MM.1S (cell line): Measurements from ENCODE around the gene CLDN6.

Experiments
- DNase-seq: peaks from one replicate; pipeline ENCODE4 v3.0.0-alpha.2; 2015
- H2AFZ ChIP-seq: fragments of 300-600 bp; sonication (generic); 2 replicates; pipeline ENCODE4 v1.6.0; 2016; ENCODE audit warnings: antibody characterized with exemption, low read length
- H3F3A ChIP-seq: fragments of 300-600 bp; sonication (generic); 2 replicates; pipeline ENCODE4 v1.6.1; 2016; ENCODE audit warnings: mild to moderate bottlenecking, antibody characterized with exemption, low read length, moderate library complexity, mixed read lengths; ENCODE audit not compliant: insufficient read depth
- H3K27ac ChIP-seq: fragments of 300-600 bp; sonication (generic); 2 replicates; pipeline ENCODE4 v1.5.1; 2016; ENCODE audit warnings: mild to moderate bottlenecking, low read length
- H3K27me3 ChIP-seq: fragments of 300-600 bp; sonication (generic); replicated peaks from 2 replicates; pipeline ENCODE4 v1.6.0; 2016; ENCODE audit warnings: low read length; ENCODE audit not compliant: insufficient read depth
- H3K36me3 ChIP-seq: fragments of 300-600 bp; sonication (generic); replicated peaks from 2 replicates; pipeline ENCODE4 v1.6.1; 2016; ENCODE audit warnings: mild to moderate bottlenecking, low read length, mixed read lengths; ENCODE audit not compliant: insufficient read depth
- H3K4me1 ChIP-seq: fragments of 300-600 bp; sonication (generic); 2 replicates; pipeline ENCODE4 v1.6.1; 2016; ENCODE audit warnings: low read length, mixed read lengths
- H3K4me2 ChIP-seq: fragments of 300-600 bp; sonication (generic); 2 replicates; pipeline ENCODE4 v1.6.0; 2016; ENCODE audit warnings: low read depth, low read length
- H3K4me3 ChIP-seq: fragments of 300-600 bp; sonication (generic); 2 replicates; pipeline ENCODE4 v1.5.1; 2016; ENCODE audit warnings: low read length, mixed read lengths
- H3K79me2 ChIP-seq: fragments of 300-600 bp; sonication (generic); 2 replicates; pipeline ENCODE4 v1.6.1; 2016; ENCODE audit warnings: mixed run types, low read length, mixed read lengths
- H3K9ac ChIP-seq: fragments of 300-600 bp; sonication (generic); 2 replicates; pipeline ENCODE4 v1.6.1; 2016; ENCODE audit warnings: low read length, mixed read lengths
- H3K9me2 ChIP-seq: fragments of 300-600 bp; sonication (generic); replicated peaks from 2 replicates; pipeline ENCODE4 v1.6.1; 2016; ENCODE audit warnings: mild to moderate bottlenecking, low read length, mixed read lengths; ENCODE audit not compliant: insufficient read depth
- H3K9me3 ChIP-seq: fragments of 300-600 bp; sonication (generic); replicated peaks from 2 replicates; pipeline ENCODE4 v1.6.1; 2016; ENCODE audit warnings: mild to moderate bottlenecking, low read length, mixed read lengths; ENCODE audit not compliant: insufficient read depth
- H4K20me1 ChIP-seq: fragments of 300-600 bp; sonication (generic); 2 replicates; pipeline ENCODE4 v1.6.1; 2016; ENCODE audit warnings: mild to moderate bottlenecking, low read length, moderate library complexity, mixed read lengths; ENCODE audit not compliant: insufficient read depth
- CTCF ChIP-seq: fragments of 300-600 bp; sonication (generic); IDR thresholded peaks from 2 replicates; pipeline ENCODE4 v1.5.1; 2016; ENCODE audit warnings: antibody characterized with exemption, low read length, mixed read lengths
- EZH2 ChIP-seq: fragments of 300-600 bp; sonication (generic); optimal IDR thresholded peaks from 2 replicates; pipeline ENCODE3; 2017; ENCODE audit warnings: low read depth, mild to moderate bottlenecking, antibody characterized with exemption, low read length, mixed read lengths
- EZH2phosphoT487 ChIP-seq: fragments of 300-600 bp; sonication (generic); IDR thresholded peaks from 2 replicates; pipeline ENCODE4 v1.6.1; 2018; ENCODE audit warnings: antibody characterized with exemption, low read length

Gene CLDN6

GRCh38 chr16:3042376-3042775, 24.4 kb upstream of the CLDN6 start:
- Histone ChIP-seq H3K9me2 (no peaks in the 10 kb centered on the region), H3K4me1 (0 out of 2 replicates have a peak, but pooled peaks cover 5% of the 10 kb centered on the region), H4K20me1 (no peaks in the 10 kb centered on the region), H3K27me3 (peaks cover 90% of the 10 kb centered on the region), H3K36me3 (no peaks in the 10 kb centered on the region), H2AFZ (no peak overlapping the region), H3F3A (no peaks in the 10 kb centered on the region), H3K9me3 (no peaks in the 10 kb centered on the region), H3K4me3 (no peak overlapping the region), H3K79me2 (no peaks in the 10 kb centered on the region), H3K27ac (no peak overlapping the region), H3K9ac (no peak overlapping the region), H3K4me2 (no peak overlapping the region)
- DNase-seq, result no peak
- TF ChIP-seq EZH2, result no peak
- no peak for TF ChIP-seq CTCF
- no peak for TF ChIP-seq EZH2phosphoT487

- Histone ChIP-seq H3K4me3 (no peak overlapping the region), H3K4me2 (no peak overlapping the region), H3F3A (no peaks in the 10 kb centered on the region), H4K20me1 (no peaks in the 10 kb centered on the region), H3K9ac (no peak overlapping the region), H3K79me2 (no peaks in the 10 kb centered on the region), H2AFZ (no peak overlapping the region), H3K4me1 (no peaks in the 10 kb centered on the region), H3K9me3 (no peaks in the 10 kb centered on the region), H3K27me3 (peaks cover 90% of the 10 kb centered on the region), H3K36me3 (no peaks in the 10 kb centered on the region), H3K9me2 (no peaks in the 10 kb centered on the region), H3K27ac (no peak overlapping the region)
- no peak for DNase-seq
- no peak for TF ChIP-seq EZH2
- no peak for TF ChIP-seq EZH2phosphoT487
- no peak for TF ChIP-seq CTCF
These were observed 20.9 kb upstream of the CLDN6 start for GRCh38 chr16:3038896-3039295.

GRCh38 chr16:3038256-3038655, 20.3 kb upstream of the CLDN6 start:
- TF ChIP-seq EZH2phosphoT487 (no peak), EZH2 (no peak)
- no peak for DNase-seq
- no peak overlapping the region for H3K4me3 ChIP-seq

GRCh38 chr16:3036726-3037315, 18.8 kb upstream of the CLDN6 start, which contains the start of gene BICDL2:
BICDL2 (minus strand) TSS chr16:3036944; CDS start chr16:3035496, 1,448 bp downstream.
- peak within 1 kb of the TSS; percentile 10; the same call in 1 of the 2 replicates for H3K9ac ChIP-seq
- H3K9me2 ChIP-seq, result no peaks in the 10 kb centered on the region
- no peaks in the 10 kb centered on the region for H3K4me1 ChIP-seq
- H4K20me1 ChIP-seq, result no peaks in the 10 kb centered on the region
- TF ChIP-seq EZH2phosphoT487, result no peak
- TF ChIP-seq CTCF, result no peak
- TF ChIP-seq EZH2, result no peak
- H3K4me2 ChIP-seq, result peak within 1 kb of the TSS; percentile 73
- H2AFZ ChIP-seq, result peak within 1 kb of the TSS; percentile 53
- H3K4me3 ChIP-seq, result peak within 1 kb of the TSS; percentile 45
- peaks cover 95% of the 10 kb centered on the region for H3K27me3 ChIP-seq
- H3K27ac ChIP-seq, result no peak within 1 kb of the TSS
- no peaks in the 10 kb centered on the region for H3K79me2 ChIP-seq
- no peaks in the 10 kb centered on the region for H3F3A ChIP-seq
- H3K36me3 ChIP-seq, result no peaks in the 10 kb centered on the region
- H3K9me3 ChIP-seq, result no peaks in the 10 kb centered on the region
- no peak for DNase-seq

More at GRCh38 chr16:3038256-3038655, 20.3 kb upstream of the CLDN6 start:
- Histone ChIP-seq H4K20me1 (no peaks in the 10 kb centered on the region), H2AFZ (no peak overlapping the region), H3K27ac (no peak overlapping the region), H3K27me3 (peaks cover 90% of the 10 kb centered on the region), H3K9me2 (no peaks in the 10 kb centered on the region), H3K9ac (no peak overlapping the region), H3K36me3 (no peaks in the 10 kb centered on the region), H3K79me2 (no peaks in the 10 kb centered on the region), H3F3A (no peaks in the 10 kb centered on the region), H3K4me2 (no peak overlapping the region), H3K4me1 (no peaks in the 10 kb centered on the region), H3K9me3 (no peaks in the 10 kb centered on the region)
